Testis (tissue), 2 donors: ENCODE measurements around the gene TBX21.

Source experiments
- CTCF ChIP-seq, 3 experiments: fragments of 450-650 bp in 2 of 3; fragments of 200-600 bp in 1 of 3; sonication (generic) in 1 of 3; IDR thresholded peaks; one replicate each; pipeline ENCODE4 v1.5.1; 2016 to 2019; ENCODE audit warnings: antibody characterized with exemption in 3 of 3, mild to moderate bottlenecking in 2 of 3, moderate library complexity in 1 of 3
- POLR2A ChIP-seq: fragments of 450-650 bp; IDR thresholded peaks from one replicate; pipeline ENCODE4 v1.6.1; 2017; ENCODE audit warnings: antibody characterized with exemption, mild to moderate bottlenecking, moderate library complexity

GRCh38 chr17:47738178-47738577, 5.1 kb downstream of the TBX21 start:
- TF ChIP-seq CTCF (IDR thresholded peaks at IDR 0.05) (no peak), POLR2A (no peak)
